HG03139 (cell line): Measurements from ENCODE around the gene ASB2.

Source experiments
- ATAC-seq: cut with Tn5 transposase; IDR thresholded peaks from one replicate; pipeline ENCODE4 v1.9.1; 2021; ENCODE audit not compliant: unreplicated experiment

Gene ASB2

DNA sequence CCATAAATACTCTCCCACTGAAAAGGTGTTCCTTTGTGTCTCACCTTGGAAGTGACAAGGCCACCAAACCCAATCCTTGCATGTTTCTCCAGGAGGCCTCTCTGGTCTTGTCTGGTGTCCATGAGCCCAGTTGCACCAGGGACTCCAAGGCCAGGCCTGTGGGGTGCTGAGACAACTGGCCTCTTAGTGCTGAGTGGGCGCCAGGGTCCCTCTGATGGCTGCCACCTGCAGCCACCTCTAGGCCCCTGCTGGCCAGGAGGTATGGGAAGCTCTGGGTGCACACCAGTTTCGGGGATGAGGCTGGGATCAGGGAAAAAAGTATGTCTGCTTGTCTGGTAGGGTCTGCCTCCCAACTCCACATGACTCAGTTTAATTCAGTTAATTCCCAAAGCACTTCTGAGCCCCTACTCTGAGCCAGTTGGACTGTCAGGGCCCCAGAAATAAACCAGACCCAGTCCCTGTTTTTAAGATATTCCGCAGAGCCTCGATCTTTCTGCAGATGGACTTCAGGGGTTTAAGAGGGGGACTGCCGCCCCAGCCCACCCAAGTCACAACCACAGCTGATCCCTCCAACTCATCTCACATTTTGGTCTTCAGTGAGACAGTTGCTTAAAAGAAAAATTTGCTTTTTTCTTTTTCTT lies 64.3 kb downstream of the ASB2 start:
- no peak for ATAC-seq

DNA sequence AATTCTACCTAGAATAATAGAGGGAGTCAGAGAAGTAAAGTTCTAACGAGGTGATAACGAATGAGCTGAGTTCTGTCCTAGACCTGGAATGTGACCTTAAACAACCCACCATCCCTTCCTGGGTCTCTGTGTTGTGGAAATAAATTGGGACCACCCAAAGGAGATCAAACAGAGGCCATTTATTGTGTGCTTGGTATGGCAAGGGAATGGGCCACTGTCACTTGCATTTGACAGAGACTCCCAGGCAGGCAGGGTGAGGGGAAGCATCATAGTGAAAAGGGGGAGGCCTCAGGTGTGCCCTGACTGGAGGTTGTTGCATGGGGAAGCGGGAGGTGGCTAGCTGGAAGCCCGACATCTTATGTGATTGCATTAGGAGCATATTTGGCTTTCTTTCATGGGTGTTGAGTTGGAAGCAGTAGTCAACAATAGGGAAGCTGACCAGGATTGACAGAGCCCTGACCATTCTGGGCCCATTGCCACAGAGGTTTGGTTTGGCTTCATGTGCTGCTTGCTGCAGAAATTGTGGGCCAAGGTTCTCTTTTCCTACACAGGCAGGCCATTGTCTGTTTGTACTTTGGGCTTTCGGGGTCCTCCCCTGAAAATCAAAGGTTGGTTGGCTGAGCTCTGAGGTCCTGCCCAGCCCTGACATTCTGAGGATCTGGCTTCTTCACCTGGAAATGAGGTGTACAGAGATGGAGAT lies 66.8 kb downstream of the ASB2 start:
- ATAC-seq = no peak

DNA sequence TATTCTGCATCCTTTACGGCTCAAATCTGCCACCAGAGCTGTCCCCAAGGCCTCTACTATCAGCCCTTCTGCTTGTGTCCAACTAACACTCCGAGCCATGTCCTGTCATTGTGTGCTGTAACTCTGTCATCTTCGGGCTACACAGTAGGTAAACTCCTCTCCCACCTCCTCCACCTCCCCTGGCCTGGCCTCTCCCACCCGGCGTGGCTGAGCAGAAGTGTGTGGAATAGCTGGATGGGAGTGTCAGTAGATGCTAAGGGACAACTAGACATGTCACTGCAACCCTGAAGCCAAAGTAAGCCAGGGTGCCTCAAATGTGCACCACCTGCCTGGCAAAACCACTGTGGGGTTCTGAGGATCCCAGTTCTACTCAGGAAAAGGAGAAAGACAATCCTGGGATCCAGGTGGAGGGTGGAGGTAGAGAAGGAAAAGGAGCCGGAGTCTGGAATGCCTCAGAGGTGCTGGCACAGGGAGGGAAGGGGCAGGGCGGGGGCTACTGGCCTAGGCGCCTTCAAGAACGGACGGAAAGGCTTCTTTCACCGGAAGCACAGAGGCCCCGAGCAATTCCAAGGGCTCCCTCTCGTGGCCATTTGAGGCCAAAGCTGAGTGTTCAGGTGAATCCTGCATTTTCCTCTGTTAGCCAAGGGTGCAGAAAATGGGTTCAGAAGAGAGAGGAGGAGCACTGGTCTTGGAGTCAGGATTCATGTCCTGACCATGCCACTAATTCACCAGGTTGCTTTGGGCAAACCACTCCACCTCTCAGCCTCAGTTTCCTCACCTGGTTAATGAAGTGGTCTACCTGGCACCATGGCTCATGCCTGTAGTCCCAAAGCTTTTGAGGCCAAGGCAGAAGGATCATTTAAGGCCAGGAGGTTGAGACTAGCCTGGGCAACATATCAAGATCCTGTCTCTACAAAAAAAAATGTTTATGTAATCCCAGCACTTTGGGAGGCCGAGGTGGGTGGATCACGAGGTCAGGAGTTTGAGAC lies 69.7 kb downstream of the ASB2 start:
- ATAC-seq = no peak

DNA sequence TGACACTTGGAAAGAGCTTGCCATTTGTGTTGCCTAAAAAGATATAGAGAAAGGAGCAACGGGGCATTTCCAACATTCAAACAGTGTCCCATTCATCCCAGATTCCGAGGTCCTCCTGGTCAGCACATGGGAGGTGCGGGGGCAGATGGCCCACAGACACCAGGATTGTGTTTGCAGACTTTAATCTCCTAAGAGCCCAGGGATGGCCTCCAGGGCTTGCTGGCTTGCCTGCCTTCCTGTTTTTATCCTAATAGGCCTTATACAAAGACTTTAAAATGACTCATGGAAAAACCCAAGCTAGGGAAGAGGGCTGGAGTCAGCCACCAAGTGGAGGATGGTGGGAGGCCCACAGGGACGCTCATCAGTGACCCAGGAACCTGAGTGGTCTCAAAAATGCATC lies 70.7 kb downstream of the ASB2 start:
- no peak for ATAC-seq

DNA sequence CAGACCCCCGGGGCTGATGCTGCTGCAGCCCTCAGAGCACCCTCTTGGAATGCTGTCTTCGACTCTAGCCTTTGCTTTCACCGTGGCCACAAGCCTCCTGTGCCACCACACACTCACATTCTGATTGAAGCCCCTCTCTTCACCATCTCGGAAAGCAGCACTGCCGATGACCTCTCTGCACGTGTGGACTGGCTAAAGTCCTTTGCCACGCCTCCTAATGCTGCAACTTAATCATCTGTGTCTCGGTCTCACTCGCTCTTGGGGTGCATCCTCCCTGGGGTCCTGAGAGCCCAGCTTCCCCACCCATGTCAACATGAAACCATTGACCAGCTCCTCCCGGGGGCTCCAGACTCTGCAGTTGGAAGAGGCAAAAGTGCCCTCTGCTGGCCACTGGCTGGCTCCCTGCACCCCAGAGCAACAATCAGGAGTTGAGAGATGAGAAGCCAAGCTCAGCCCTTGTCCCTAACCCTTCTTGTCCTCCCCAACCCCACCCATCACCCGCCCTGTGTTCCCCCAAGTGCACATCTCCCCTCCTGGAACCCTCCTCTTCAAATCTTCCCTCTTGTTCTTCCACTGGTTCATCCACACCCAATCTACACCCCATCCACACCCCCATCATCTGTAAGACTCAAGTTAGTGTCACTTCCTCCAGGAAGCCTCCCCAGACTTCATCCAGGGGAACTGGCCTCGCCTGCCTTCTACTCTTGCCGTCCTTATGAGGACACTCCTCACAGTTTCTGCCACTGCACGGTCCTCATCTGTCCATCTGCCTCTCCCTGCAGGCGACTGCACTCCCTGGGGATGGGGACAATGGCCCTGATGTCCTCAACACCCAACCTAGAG lies 72.8 kb downstream of the ASB2 start:
- no peak for ATAC-seq

GRCh38 chr14:93902619-93903307 lies 73.6 kb downstream of the ASB2 start:
- no peak for ATAC-seq

- no peak for ATAC-seq
These were observed 74.6 kb downstream of the ASB2 start for GRCh38 chr14:93901813-93902212.

DNA sequence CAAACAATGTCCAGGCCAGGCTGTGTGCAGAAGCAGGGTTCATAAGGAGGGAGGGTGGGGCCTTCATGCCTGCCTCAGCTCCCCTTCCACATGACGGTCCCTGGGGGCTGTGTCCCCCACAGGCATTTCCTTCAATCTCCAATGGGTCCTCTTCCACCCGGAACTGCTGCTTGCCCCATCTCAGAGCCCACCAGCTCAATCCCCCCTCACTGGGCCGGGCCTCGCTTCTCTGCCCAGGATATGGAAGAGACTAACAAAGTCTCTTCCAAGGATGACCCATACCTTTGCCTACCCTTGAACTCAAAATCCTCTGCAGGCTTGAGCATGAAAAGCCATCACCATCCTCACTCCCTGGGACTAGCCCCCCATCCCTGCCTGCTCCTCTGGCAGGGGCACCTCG lies 77.6 kb downstream of the ASB2 start:
- no peak for ATAC-seq

DNA sequence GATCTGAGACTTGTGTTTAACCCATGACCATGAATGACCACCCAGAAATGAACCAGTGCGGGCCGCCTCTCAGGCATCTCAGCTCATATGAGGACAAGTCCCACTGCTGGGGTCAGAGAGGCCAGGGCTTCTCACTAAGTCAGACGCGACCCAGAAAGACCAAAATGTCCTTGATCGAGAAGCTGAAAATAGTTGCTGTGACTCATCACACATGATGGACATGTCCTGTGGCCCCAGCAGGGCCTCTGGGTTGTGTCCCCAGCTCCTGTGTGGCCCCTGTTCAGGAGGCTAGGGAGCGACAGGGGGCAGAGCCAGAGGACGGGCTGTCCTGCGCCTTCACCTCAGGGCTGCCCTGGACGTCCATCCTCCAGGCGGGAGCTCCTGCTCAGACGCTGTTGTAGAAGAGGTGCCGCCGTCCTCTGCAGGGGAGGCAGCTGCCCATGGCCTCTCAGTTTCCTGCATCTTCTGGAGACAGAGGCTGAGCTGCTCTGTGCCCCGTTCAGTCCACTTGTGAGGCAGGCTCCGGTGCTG lies 78.2 kb downstream of the ASB2 start:
- no peak for ATAC-seq

- no peak for ATAC-seq
These were observed 78.9 kb downstream of the ASB2 start for GRCh38 chr14:93897476-93897845.

- no peak for ATAC-seq
These were observed 81.3 kb downstream of the ASB2 start for GRCh38 chr14:93895023-93895604.

- ATAC-seq = no peak
These were observed 82.6 kb downstream of the ASB2 start for GRCh38 chr14:93893661-93894261.

- ATAC-seq = no peak
These were observed 83.3 kb downstream of the ASB2 start for GRCh38 chr14:93892923-93893558.

DNA sequence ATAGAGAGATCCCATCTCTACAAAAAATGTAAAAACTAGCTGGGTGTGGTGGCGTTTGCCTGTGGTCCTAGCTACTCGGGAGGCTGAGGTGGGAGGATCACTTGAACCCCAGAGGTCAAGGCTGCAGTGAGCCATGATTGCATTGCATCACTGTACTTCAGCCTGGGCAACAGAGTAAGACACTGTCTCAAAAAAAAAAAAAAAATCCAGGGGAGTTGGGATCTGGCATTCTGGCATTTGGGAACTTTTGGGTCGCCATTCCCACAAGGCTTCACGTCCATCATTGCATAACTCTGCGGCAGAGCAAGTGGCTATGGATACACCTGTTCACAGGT lies 83.9 kb downstream of the ASB2 start:
- ATAC-seq = no peak

- no peak for ATAC-seq
These were observed 84.4 kb downstream of the ASB2 start for GRCh38 chr14:93891756-93892504.

DNA sequence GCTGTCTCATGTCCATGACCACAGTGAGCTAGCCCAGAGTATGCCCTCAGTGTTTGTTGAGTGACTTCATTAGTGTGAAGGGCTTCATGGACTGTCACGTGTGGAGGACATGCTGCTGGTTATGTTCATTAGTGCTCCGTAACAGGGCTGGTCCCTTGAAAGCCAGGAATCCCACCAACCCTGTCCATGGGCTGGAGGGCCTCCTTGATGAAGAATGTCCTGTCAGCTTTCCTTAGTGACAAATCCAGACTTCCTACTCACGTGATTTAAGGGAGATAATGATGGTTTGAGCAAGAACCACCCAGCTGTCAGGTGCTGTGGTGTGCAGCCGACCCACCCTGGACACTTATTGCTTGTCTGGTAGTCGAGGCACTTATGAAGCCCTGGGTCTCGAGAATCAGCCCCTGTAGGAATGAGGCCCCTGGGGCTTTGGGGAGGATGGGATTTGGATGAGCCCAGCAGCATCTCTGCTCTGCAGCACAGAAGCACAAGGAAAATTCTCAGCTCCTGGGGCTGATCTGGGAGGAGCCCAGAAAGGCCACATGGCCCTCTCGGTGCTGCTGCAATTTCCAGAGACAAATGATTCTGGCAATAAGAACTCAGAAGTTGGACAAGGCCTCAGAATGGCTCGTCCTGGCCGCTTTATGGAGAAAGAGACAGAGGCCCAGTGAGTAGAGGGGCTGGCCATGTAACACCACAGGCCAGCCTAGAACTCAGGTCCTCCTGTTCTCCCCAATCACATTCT lies 86.5 kb downstream of the ASB2 start:
- ATAC-seq = no peak

DNA sequence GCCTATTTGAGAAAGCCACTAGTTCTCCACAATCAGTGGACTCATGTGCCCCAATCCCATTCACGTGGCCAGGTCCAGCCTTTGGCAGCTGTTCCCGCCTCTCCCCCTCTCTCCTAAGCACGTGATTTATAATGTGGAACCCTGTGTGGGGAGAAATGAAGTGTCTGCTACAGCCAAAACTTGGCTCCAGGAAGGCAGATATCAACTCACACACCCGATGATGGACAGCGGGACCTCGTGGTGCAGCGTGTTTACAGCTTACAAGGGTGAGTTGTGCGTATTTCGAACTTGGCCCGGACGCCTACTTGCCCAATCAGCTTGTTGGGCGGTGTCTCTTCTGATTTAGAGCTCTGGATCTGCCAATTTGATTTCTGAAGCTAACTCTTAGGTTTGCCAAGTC lies 87.4 kb downstream of the ASB2 start:
- no peak for ATAC-seq

DNA sequence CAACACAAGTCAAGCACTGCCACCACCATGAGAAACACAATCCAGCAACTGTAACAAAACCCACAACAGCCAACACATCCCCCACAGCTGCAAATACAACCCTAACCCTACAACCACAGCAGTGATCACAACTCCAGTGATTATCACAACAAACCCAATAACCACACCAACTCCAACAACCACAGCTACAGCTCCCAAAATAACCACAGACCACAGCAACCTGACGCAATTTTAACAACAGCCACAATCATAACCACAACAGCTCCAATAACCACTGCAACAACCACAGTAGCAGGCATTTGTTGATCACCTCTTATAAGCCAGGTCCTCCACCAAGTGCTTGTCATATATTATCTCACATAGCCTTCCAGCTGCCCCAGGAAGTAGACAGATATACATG lies 91.4 kb downstream of the ASB2 start:
- ATAC-seq = no peak
